IMR-90 (cell line): ENCODE measurements around the gene TFAP2B. TPM values are rescaled to one million over a fixed set of nuclear protein-coding genes. Genes with fewer than 3 reads are reported as not detected.

Source experiments
- ATAC-seq: fragments of 200-7000 bp; cut with Tn5 transposase; 2 replicates; pipeline ENCODE4 v1.9.1; 2020; ENCODE audit warnings: low read depth, mild to moderate bottlenecking, moderate library complexity
- Bru-seq: library from RNA; stranded (reverse); fragments of 400-500 nt; gene quantifications from one replicate; lab custom pipeline; 2021; lab: Mats Ljungman, UMichigan
- BruChase-seq, 2 experiments: library from RNA; stranded (reverse); fragments of 400-500 nt; gene quantifications; one replicate each; lab custom pipeline; 2021; lab: Mats Ljungman, UMichigan
- BruUV-seq: library from RNA; stranded (reverse); fragments of 400-500 nt; replicated peaks from 2 replicates; lab custom pipeline; 2021; lab: Mats Ljungman, UMichigan
- CTCF ChIA-PET: fragments of 300-600 bp; formaldehyde crosslinking; extraction: SDS; loops from one replicate; lab custom pipeline; 2021; ENCODE audit warnings: antibody characterized with exemption; lab: Yijun Ruan, JAX
- POLR2A ChIA-PET: fragments of 300-600 bp; sonication (Branson Sonifier 250); formaldehyde crosslinking; loops from one replicate; lab custom pipeline; 2022; ENCODE audit warnings: antibody characterized with exemption; ENCODE audit not compliant: unreplicated experiment; lab: Charles Lee
- DNase-seq: peaks from one replicate; pipeline ENCODE4 v3.0.0; 2013
- H2AFZ ChIP-seq: replicated peaks from 2 replicates; pipeline ENCODE3; 2013; ENCODE audit warnings: low read length, mild to moderate bottlenecking; ENCODE audit not compliant: poor library complexity
- H2AK5ac ChIP-seq: 2 replicates; pipeline ENCODE4 v1.6.1; 2013; ENCODE audit warnings: low read depth, low read length, inconsistent platforms
- H2AK9ac ChIP-seq: replicated peaks from 2 replicates; pipeline ENCODE3; 2013; ENCODE audit warnings: mild to moderate bottlenecking, low read depth, low read length, moderate library complexity; ENCODE audit not compliant: poor library complexity
- H2BK120ac ChIP-seq: 2 replicates; pipeline ENCODE4 v1.6.1; 2013; ENCODE audit warnings: low read depth, low read length, inconsistent platforms
- H2BK15ac ChIP-seq: 3 replicates; pipeline ENCODE4 v1.6.1; 2013; ENCODE audit warnings: low read depth, low read length, inconsistent platforms
- H2BK20ac ChIP-seq: 2 replicates; pipeline ENCODE4 v1.6.1; 2013; ENCODE audit warnings: low read depth, mild to moderate bottlenecking, inconsistent platforms, low read length, moderate library complexity
- H2BK5ac ChIP-seq: 2 replicates; pipeline ENCODE4 v1.6.1; 2013; ENCODE audit warnings: mild to moderate bottlenecking, low read depth, low read length, inconsistent platforms; ENCODE audit not compliant: poor library complexity, severe bottlenecking
- H3K14ac ChIP-seq: replicated peaks from 2 replicates; pipeline ENCODE4 v1.6.1; 2013; ENCODE audit warnings: low read depth, low read length, inconsistent platforms
- H3K18ac ChIP-seq: 2 replicates; pipeline ENCODE4 v1.6.1; 2013; ENCODE audit warnings: low read depth, low read length, control low read depth
- H3K23ac ChIP-seq: 2 replicates; pipeline ENCODE4 v1.6.1; 2013; ENCODE audit warnings: low read depth, low read length, inconsistent platforms
- H3K27ac ChIP-seq: 2 replicates; pipeline ENCODE4 v1.5.1; 2013; ENCODE audit warnings: mild to moderate bottlenecking, control low read depth, low read length; ENCODE audit not compliant: insufficient read depth
- H3K27me3 ChIP-seq: 2 replicates; pipeline ENCODE4 v1.6.1; 2013; ENCODE audit warnings: low read length; ENCODE audit not compliant: control insufficient read depth, insufficient read depth
- H3K36me3 ChIP-seq: 2 replicates; pipeline ENCODE4 v1.6.1; 2013; ENCODE audit warnings: low read length, mixed read lengths; ENCODE audit not compliant: control insufficient read depth, insufficient read depth
- H3K4ac ChIP-seq: 2 replicates; pipeline ENCODE4 v1.6.1; 2013; ENCODE audit warnings: low read depth, low read length, inconsistent platforms
- H3K4me1 ChIP-seq: 2 replicates; pipeline ENCODE4 v1.6.1; 2013; ENCODE audit warnings: low read length, mixed read lengths; ENCODE audit not compliant: control insufficient read depth, insufficient read depth
- H3K4me2 ChIP-seq: 2 replicates; pipeline ENCODE4 v1.6.1; 2013; ENCODE audit warnings: low read depth, mild to moderate bottlenecking, control low read depth, low read length, moderate library complexity
- H3K4me3 ChIP-seq: 2 replicates; pipeline ENCODE4 v1.5.1; 2013; ENCODE audit warnings: low read depth, mild to moderate bottlenecking, control low read depth, low read length, moderate library complexity; ENCODE audit not compliant: insufficient read depth
- H3K56ac ChIP-seq: 2 replicates; pipeline ENCODE4 v1.6.1; 2013; ENCODE audit warnings: low read length, inconsistent platforms; ENCODE audit not compliant: insufficient read depth; ENCODE audit errors: extremely low read depth
- H3K79me1 ChIP-seq, 2 experiments: 2 replicates each; pipeline ENCODE4 v1.6.1; 2013; ENCODE audit warnings: low read length in 2 of 2, inconsistent platforms in 1 of 2, low read depth in 1 of 2
- H3K9ac ChIP-seq: 2 replicates; pipeline ENCODE4 v1.6.1; 2013; ENCODE audit warnings: low read depth, low read length, control low read depth
- H3K9me1 ChIP-seq: 2 replicates; pipeline ENCODE4 v1.6.1; 2013; ENCODE audit warnings: low read length, inconsistent platforms; ENCODE audit not compliant: insufficient read depth
- H3K9me3 ChIP-seq: 2 replicates; pipeline ENCODE4 v1.6.1; 2013; ENCODE audit warnings: low read length; ENCODE audit not compliant: control insufficient read depth, insufficient read depth
- H4K20me1 ChIP-seq: 2 replicates; pipeline ENCODE4 v1.6.1; 2013; ENCODE audit warnings: low read length, inconsistent platforms; ENCODE audit not compliant: insufficient read depth
- H4K5ac ChIP-seq: 2 replicates; pipeline ENCODE4 v1.6.1; 2013; ENCODE audit warnings: mild to moderate bottlenecking, low read depth, low read length, control low read depth
- H4K8ac ChIP-seq, 2 experiments: 2 replicates each; pipeline ENCODE4 v1.6.1; 2013; ENCODE audit warnings: low read depth in 2 of 2, low read length in 2 of 2, control low read depth in 1 of 2, inconsistent platforms in 1 of 2
- H4K91ac ChIP-seq: 2 replicates; pipeline ENCODE4 v1.6.1; 2013; ENCODE audit warnings: low read depth, low read length, inconsistent platforms; ENCODE audit not compliant: insufficient read depth
- MAZ ChIP-seq: IDR thresholded peaks from 2 replicates; pipeline ENCODE4 v1.6.1; 2012; ENCODE audit warnings: low read depth, mild to moderate bottlenecking, low read length, improper control_type of control experiment, moderate library complexity, borderline replicate concordance
- POLR2A ChIP-seq: IDR thresholded peaks from 2 replicates; pipeline ENCODE4 v1.6.1; 2012; ENCODE audit warnings: mild to moderate bottlenecking, low read depth, low read length
- RAD21 ChIP-seq: IDR thresholded peaks from 2 replicates; pipeline ENCODE4 v1.6.1; 2012; ENCODE audit warnings: low read length, improper control_type of control experiment
- RCOR1 ChIP-seq: IDR thresholded peaks from 2 replicates; pipeline ENCODE4 v1.6.1; 2012; ENCODE audit warnings: mild to moderate bottlenecking, low read length, improper control_type of control experiment; ENCODE audit not compliant: insufficient replicate concordance
- RFX5 ChIP-seq: IDR thresholded peaks from 2 replicates; pipeline ENCODE4 v1.8.0; 2012; ENCODE audit warnings: low read depth, mild to moderate bottlenecking, low read length, moderate library complexity
- WGBS, 2 experiments: methylation state at CpG; one replicate each; pipeline versions ENCODE4 v1.1.5 to v1.1.7; 2013; ENCODE audit warnings: missing lambda C conversion rate in 2 of 2; ENCODE audit not compliant: insufficient read length in 1 of 2; ENCODE audit errors: extremely low coverage in 2 of 2; 5-methylcytosine and 5-hydroxymethylcytosine counted together
- dilution Hi-C: fragments of 300-500 bp; cut with HindIII; formaldehyde crosslinking; loops from one replicate; pipeline ENCODE4 v1.14.3; 2018; ENCODE audit warnings: low sequenced_read_pairs; ENCODE audit not compliant: unreplicated experiment
- in situ Hi-C: fragments of 300-500 bp; cut with MboI; formaldehyde crosslinking; loops from 3 replicates; pipeline ENCODE4 v1.14.3; 2019; ENCODE audit warnings: low sequenced_read_pairs, inconsistent platforms, mixed read lengths
- intact Hi-C: fragments of 100-400 bp; cut with micrococcal nuclease; formaldehyde crosslinking; loops from 2 replicates; pipeline ENCODE4 v1.10.0; 2022
- long read RNA-seq: library from polyadenylated mRNA; unstranded; transcript quantifications from one replicate; pipeline ENCODE4 v2.0.0, GENCODE V29; 2021; ENCODE audit not compliant: unreplicated experiment
- polyA plus RNA-seq, 3 experiments: library from polyadenylated mRNA; depleted of rRNA; stranded (reverse); fragments of >200 nt; gene quantifications; 2 replicates each; pipeline ENCODE4 v1.2.3, GENCODE V29; 2012; ENCODE audit warnings: low replicate concordance in 1 of 3
- total RNA-seq: library from RNA; depleted of rRNA; stranded (reverse); fragments of >200 nt; gene quantifications from 2 replicates; pipeline ENCODE4 v1.2.3, GENCODE V29; 2012; rRNA removed
- TF ChIP-seq, protein P1 (sequence below): fragments of 150-350 bp; IDR thresholded peaks from 2 replicates; pipeline ENCODE4 v1.6.1; 2016; ENCODE audit warnings: low read depth, mild to moderate bottlenecking, low read length, moderate library complexity, borderline replicate concordance

The TFAP2B gene
- total RNA-seq (not detected in 2 replicates), polyA plus RNA-seq (2012; rRNA removed) (not detected in 2 replicates), Bru-seq, nascent RNA (percentile 21 among the genes with signal in this experiment), BruChase-seq, experiment 1, labeled RNA remaining after a 6-hour chase (percentile 30 among the genes with signal in this experiment), BruChase-seq, experiment 2, labeled RNA remaining after a 2-hour chase (percentile 24 among the genes with signal in this experiment)
- not detected in 2 replicates for polyA plus RNA-seq (2012; cell fraction: cytosol; rRNA removed)
- polyA plus RNA-seq (2012; cell fraction: nucleus; rRNA removed; ENCODE audit: low replicate concordance): not detected in 2 replicates
- long read RNA-seq: 0 reads

GRCh38 chr6:50818673-50819072 is at the start of gene TFAP2B:
Gene TFAP2B (plus strand): TSS chr6:50818871. CDS start chr6:50818892, 21 bp downstream.
- Histone ChIP-seq H3K4ac (no peak within 1 kb of the TSS), H4K91ac (no peak within 1 kb of the TSS), H3K4me2 (no peak within 1 kb of the TSS; the same call in 1 of the 2 replicates), H3K27ac (no peak within 1 kb of the TSS), H3K79me1 (no peaks in the 10 kb centered on the region), H3K9ac (no peak within 1 kb of the TSS), H3K9me3 (no peaks in the 10 kb centered on the region; the same call in 1 of the 2 replicates), H3K14ac (no peak within 1 kb of the TSS), H2BK5ac (no peak within 1 kb of the TSS), H3K23ac (no peak within 1 kb of the TSS), H4K20me1 (no peaks in the 10 kb centered on the region), H2AK5ac (no peak within 1 kb of the TSS), H2BK20ac (no peak within 1 kb of the TSS), H2BK15ac (no peak within 1 kb of the TSS), H2BK120ac (no peak within 1 kb of the TSS), H4K5ac (no peak within 1 kb of the TSS), H3K9me1 (no peaks in the 10 kb centered on the region), H2AK9ac (no peak within 1 kb of the TSS), H3K36me3 (no peaks in the 10 kb centered on the region), H3K18ac (no peak within 1 kb of the TSS), H3K27me3 (peaks cover 51% of the 10 kb centered on the region), H2AFZ (peak within 1 kb of the TSS; percentile 80), H3K56ac (no peak within 1 kb of the TSS), H3K4me1 (no peaks in the 10 kb centered on the region), H3K4me3 (no peak within 1 kb of the TSS), H4K8ac (no peak within 1 kb of the TSS)
- intact Hi-C loops (loop anchor here (10.0 kb wide), 1 partner anchor 1036 kb away; no protein-coding TSS in a partner anchor), dilution Hi-C loops (no loop called here), in situ Hi-C loops (loop anchor here (25.0 kb wide), 1 partner anchor 1194 kb away; no protein-coding TSS in a partner anchor)
- no CpG with 5 or more reads among the region's 7 CpGs for WGBS, 2 experiments
- ATAC-seq (no peak), DNase-seq (no peak)
- no TSS peak for BruUV-seq
- ChIA-PET POLR2A (no interaction called here), CTCF (no interaction called here)
- TF ChIP-seq POLR2A (no peak), RCOR1 (no peak), MAZ (no peak), RAD21 (no peak), RFX5 (no peak)
- TF ChIP-seq, protein P1, sequence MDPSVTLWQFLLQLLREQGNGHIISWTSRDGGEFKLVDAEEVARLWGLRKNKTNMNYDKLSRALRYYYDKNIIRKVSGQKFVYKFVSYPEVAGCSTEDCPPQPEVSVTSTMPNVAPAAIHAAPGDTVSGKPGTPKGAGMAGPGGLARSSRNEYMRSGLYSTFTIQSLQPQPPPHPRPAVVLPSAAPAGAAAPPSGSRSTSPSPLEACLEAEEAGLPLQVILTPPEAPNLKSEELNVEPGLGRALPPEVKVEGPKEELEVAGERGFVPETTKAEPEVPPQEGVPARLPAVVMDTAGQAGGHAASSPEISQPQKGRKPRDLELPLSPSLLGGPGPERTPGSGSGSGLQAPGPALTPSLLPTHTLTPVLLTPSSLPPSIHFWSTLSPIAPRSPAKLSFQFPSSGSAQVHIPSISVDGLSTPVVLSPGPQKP: no peak
